Upper lobe of left lung (tissue), 4 donors: ENCODE measurements around the gene SULT6B1.
"Not testable (repeated sequence)": the region's sequence is repeated elsewhere in the genome, so short reads cannot be mapped to it uniquely, and the experiment has no call there.

ENCODE experiments used
- POLR2A ChIP-seq, 4 donors: fragments of 450-650 bp; IDR thresholded peaks; one replicate each; pipeline ENCODE4 v1.5.1; 2016 to 2017; ENCODE audit warnings: antibody characterized with exemption in 4 of 4, mild to moderate bottlenecking in 2 of 4
- POLR2AphosphoS5 ChIP-seq, 2 donors: sonication (generic); formaldehyde crosslinking; IDR thresholded peaks; one replicate each; pipeline ENCODE4 v1.5.1; 2017; ENCODE audit warnings: antibody characterized with exemption in 2 of 2
- TF ChIP-seq, protein P1 (sequence below), 6 experiments: fragments of 450-650 bp in 4 of 6; fragments of 200-600 bp in 2 of 6; sonication (generic) in 2 of 6; IDR thresholded peaks; one replicate each; pipeline ENCODE4 v1.5.1; 2016 to 2019; ENCODE audit warnings: antibody characterized with exemption in 6 of 6

GRCh38 chr2:37205071-37205661, 16.7 kb upstream of the SULT6B1 start:
- TF ChIP-seq, protein P1, sequence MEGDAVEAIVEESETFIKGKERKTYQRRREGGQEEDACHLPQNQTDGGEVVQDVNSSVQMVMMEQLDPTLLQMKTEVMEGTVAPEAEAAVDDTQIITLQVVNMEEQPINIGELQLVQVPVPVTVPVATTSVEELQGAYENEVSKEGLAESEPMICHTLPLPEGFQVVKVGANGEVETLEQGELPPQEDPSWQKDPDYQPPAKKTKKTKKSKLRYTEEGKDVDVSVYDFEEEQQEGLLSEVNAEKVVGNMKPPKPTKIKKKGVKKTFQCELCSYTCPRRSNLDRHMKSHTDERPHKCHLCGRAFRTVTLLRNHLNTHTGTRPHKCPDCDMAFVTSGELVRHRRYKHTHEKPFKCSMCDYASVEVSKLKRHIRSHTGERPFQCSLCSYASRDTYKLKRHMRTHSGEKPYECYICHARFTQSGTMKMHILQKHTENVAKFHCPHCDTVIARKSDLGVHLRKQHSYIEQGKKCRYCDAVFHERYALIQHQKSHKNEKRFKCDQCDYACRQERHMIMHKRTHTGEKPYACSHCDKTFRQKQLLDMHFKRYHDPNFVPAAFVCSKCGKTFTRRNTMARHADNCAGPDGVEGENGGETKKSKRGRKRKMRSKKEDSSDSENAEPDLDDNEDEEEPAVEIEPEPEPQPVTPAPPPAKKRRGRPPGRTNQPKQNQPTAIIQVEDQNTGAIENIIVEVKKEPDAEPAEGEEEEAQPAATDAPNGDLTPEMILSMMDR (IDR thresholded peaks at IDR 0.05): not testable (repeated sequence)
- not testable (repeated sequence) for TF ChIP-seq POLR2A, POLR2AphosphoS5 (IDR thresholded peaks at IDR 0.05)
